GM19468 (cell line): ENCODE measurements around the gene PPP1R13B.

Experiments used
- ATAC-seq: cut with Tn5 transposase; IDR thresholded peaks from one replicate; pipeline ENCODE4 v1.9.1; 2021; ENCODE audit warnings: mild to moderate bottlenecking, moderate library complexity, moderate number of reproducible peaks; ENCODE audit not compliant: unreplicated experiment; ENCODE audit errors: extremely low read depth

The PPP1R13B gene

DNA sequence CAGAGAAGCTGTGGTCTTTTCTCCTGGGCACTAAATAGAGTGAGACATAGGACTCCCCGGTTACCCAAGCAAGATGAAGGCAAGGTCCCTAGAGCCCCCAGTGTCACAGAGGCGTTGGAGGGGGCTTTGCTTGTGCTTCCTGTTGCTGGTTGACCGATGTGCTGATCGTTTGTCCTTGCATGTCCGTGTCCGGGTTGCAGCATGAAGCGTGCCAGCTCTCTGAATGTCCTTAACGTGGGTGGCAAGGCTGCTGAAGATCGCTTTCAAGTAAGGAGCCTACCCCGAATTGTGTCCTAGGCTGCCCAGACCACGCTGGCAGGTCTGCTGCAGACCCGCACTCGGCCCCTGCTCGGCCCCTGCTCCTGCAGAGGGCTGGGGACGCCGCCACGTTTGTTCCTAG lies 155.2 kb downstream of the PPP1R13B start:
- ATAC-seq = no peak

- ATAC-seq = peak; percentile 51
These were observed 155.7 kb downstream of the PPP1R13B start for GRCh38 chr14:103691655-103692054.

GRCh38 chr14:103690332-103690731 lies 157.0 kb downstream of the PPP1R13B start:
- ATAC-seq = no peak

GRCh38 chr14:103688906-103689902 lies 158.2 kb downstream of the PPP1R13B start:
- peak; percentile 24 for ATAC-seq

- no peak for ATAC-seq
These were observed 158.9 kb downstream of the PPP1R13B start for GRCh38 chr14:103688441-103688840.

DNA sequence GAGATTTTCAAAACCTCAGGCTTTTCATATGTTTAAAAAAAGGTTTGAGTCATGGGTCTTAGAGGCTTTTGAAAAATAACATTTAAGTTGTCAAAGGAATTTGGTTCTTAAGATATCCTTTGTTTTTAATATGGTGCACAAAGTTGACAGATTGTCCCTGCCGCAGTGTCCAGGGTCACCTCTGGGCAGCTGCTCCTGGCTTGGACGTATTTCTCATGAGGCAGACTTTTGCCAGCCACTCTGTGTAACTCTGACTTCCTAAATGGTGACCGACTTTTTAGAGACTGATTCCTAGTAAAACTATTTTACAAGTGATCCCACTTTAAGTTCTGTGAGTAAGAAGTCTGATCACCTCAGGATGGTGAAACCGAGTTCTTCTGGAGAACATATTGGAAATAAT lies 159.7 kb downstream of the PPP1R13B start:
- ATAC-seq = no peak

- ATAC-seq = no peak
These were observed 160.4 kb downstream of the PPP1R13B start for GRCh38 chr14:103686831-103687485.

DNA sequence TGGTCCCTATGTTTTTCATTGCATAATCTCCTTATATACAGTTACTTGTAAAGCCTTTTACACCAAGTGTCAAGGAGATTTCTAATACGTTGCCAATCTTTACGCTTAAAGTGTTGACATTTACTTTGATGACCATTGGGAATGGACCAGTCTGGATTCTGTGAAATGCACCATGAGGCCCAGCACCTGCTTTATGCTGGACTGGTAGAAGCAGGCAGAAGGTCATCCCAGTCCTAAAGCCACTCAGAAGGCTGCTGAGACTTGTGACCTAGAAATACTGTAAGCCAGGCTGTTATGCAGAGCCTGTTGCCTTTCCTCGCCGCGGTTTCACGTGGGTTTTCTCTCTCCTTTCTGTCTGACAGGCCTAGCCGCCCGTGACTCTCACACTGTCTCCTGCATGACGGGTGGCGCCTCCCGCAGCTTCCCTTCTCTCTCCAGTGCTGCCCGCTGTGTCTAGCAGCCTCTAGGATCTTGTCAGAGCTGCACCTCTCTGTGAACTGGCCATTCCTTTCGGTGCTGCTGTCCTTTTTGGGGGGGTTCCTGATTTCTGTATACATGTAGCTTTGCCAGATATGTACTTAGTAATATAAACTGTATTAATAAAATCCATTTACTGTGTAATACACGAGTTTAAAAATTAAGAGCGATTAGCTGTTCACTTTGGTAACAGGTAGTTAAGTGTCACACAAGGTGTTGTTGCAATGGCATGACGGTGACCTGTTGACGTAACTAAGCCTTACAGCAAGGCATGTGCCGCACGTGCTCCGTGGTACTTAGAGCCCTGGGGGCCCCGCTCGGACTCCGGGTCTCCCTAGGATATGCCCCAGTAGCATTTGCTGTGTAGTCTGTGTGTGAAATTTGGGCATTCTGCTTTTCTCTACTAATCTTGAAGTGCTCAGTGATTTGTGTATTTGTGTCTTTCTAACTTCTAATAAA lies 161.8 kb downstream of the PPP1R13B start:
- no peak for ATAC-seq

DNA sequence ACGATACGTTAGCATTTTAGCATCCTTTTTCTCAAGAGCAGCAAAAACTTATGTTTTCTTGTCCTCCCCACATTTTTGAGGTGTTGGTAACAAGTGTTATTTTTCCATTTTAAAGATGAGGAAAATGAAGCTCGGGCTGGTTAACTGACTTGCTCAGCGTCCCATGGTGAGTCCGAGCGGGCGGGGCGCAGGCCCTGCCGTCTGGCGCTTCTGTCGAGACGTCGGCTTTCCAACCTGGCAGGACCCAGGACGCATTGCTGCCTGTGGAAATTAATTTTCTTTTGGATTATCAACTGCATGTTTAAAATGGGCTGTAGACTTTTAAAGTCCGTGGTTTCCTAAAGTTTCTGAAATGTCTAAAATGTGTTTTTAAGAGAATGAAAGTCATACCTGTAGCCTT lies 162.5 kb downstream of the PPP1R13B start:
- no peak for ATAC-seq

DNA sequence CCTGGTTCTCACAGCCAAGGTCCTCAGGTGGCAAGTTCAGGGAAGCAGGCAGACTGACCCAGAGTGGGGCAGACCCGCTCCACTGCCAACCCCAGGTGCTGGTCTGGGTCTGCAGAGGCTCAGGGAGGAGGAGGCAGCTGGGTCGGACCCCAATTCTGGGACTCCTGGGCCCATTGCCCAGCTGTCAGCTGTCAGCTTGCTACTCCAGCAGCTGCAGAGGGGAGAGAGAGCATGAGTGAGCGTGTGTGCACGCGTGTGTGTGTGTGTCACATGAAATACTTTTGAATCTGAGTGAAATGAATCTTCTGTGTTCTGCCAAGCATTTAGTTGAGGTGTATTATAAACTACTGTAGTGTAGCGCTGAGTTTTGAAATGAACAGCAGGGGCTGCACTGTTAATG lies 162.9 kb downstream of the PPP1R13B start:
- no peak for ATAC-seq
